Measurements from ENCODE around the gene PRKCA.

Gene PRKCA

DNA sequence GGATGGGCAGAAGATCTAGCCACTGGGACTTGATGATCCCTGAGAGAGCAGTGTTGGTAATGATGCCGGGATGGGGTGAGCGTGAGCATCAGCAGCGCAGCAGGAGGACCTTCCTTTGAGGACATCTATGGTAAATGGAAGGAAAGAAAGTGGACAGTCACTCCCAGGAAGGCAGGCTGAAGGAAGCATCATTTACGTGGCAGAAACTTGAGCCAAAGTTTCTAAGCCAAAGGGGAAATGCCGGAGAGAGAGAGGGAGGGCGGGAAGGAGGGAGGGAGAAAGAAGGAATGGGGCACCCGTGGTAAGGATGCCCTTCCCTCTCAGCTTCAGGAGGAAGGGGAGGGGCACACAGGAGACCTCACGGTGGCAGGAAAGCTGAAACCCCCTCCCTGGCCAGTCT is 446.2 kb downstream of the PRKCA start:
- in situ Hi-C loops (cut with HindIII; ENCODE audit: low pct_ligation_motif_present, low sequenced_read_pairs), result no loop called here
- no peak overlapping the region for H3K27ac ChIP-seq
- H3K36me3 ChIP-seq (replicated peaks), result peaks cover 3% of the 10 kb centered on the region
- H3K4me3 ChIP-seq (ENCODE audit: low read depth, low read length), result no peak overlapping the region
- no peak for DNase-seq
- TF ChIP-seq, protein P1, sequence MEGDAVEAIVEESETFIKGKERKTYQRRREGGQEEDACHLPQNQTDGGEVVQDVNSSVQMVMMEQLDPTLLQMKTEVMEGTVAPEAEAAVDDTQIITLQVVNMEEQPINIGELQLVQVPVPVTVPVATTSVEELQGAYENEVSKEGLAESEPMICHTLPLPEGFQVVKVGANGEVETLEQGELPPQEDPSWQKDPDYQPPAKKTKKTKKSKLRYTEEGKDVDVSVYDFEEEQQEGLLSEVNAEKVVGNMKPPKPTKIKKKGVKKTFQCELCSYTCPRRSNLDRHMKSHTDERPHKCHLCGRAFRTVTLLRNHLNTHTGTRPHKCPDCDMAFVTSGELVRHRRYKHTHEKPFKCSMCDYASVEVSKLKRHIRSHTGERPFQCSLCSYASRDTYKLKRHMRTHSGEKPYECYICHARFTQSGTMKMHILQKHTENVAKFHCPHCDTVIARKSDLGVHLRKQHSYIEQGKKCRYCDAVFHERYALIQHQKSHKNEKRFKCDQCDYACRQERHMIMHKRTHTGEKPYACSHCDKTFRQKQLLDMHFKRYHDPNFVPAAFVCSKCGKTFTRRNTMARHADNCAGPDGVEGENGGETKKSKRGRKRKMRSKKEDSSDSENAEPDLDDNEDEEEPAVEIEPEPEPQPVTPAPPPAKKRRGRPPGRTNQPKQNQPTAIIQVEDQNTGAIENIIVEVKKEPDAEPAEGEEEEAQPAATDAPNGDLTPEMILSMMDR (IDR thresholded peaks at IDR 0.05; ENCODE audit: low read depth, low read length, missing control alignments), result no peak
- H3K27me3 ChIP-seq (replicated peaks), result no peaks in the 10 kb centered on the region

DNA sequence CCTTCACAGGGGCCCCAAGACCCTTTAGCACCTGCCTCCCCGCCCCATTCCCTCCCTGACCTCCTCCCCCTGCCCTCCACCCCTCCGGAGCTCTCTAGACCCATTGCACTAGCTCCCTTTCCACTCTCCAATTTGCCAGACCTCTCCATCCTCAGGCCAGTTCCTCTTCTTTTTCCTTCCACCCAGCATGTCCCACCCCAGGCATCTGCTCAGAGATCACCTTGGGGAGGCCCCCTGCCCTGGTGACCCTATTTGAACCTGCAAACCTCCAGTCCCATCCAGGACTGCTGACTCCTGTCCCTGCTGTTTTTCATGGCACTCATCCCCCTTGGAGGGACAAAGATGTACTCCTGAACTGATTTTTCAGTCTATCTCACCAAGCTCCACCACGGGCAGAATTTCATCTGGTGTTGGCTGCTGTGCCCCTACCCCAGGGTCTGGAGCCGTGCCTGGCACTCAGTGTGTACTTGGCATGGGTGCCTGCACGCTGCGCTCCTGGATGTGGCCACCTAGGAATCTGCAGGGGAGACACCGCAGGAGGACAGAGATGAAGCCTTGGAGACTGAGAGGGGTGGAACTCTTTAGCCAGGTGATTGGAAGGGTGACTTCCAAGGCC is 446.9 kb downstream of the PRKCA start:
- Histone ChIP-seq H3K36me3 (replicated peaks) (peaks cover 3% of the 10 kb centered on the region), H3K4me3 (ENCODE audit: low read depth, low read length) (no peak overlapping the region), H3K27ac (no peak overlapping the region), H3K27me3 (replicated peaks) (no peaks in the 10 kb centered on the region)
- in situ Hi-C loops (cut with HindIII; ENCODE audit: low pct_ligation_motif_present, low sequenced_read_pairs), result no loop called here
- TF ChIP-seq, protein P1 (IDR thresholded peaks at IDR 0.05; ENCODE audit: low read depth, low read length, missing control alignments), result no peak
- no peak for DNase-seq

DNA sequence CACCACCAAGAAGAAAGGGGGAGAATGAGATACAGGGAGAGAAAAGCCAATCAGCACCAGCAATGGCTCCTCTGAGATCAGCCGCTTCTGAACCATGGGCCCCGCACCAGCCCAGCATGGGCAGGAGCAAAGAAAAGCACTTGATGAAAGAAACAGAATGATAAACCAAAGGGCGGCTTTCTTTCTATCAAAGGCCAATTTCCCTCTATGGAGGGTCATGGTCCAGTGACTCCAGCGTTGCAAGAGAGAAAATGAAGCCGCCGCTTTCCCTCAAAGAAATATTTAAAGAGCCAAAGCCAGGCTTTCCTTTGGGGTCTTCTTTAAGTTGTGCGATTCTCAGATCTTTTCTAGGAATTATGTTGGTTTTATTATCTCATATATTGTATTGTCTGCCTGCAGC is 447.7 kb downstream of the PRKCA start:
- H3K36me3 ChIP-seq (replicated peaks), result peaks cover 3% of the 10 kb centered on the region
- H3K27me3 ChIP-seq (replicated peaks), result no peaks in the 10 kb centered on the region
- no peak overlapping the region for H3K4me3 ChIP-seq (ENCODE audit: low read depth, low read length)
- no peak for DNase-seq
- no peak overlapping the region for H3K27ac ChIP-seq
- TF ChIP-seq, protein P1 (IDR thresholded peaks at IDR 0.05; ENCODE audit: low read depth, low read length, missing control alignments), result no peak
- in situ Hi-C loops (cut with HindIII; ENCODE audit: low pct_ligation_motif_present, low sequenced_read_pairs), result no loop called here

DNA sequence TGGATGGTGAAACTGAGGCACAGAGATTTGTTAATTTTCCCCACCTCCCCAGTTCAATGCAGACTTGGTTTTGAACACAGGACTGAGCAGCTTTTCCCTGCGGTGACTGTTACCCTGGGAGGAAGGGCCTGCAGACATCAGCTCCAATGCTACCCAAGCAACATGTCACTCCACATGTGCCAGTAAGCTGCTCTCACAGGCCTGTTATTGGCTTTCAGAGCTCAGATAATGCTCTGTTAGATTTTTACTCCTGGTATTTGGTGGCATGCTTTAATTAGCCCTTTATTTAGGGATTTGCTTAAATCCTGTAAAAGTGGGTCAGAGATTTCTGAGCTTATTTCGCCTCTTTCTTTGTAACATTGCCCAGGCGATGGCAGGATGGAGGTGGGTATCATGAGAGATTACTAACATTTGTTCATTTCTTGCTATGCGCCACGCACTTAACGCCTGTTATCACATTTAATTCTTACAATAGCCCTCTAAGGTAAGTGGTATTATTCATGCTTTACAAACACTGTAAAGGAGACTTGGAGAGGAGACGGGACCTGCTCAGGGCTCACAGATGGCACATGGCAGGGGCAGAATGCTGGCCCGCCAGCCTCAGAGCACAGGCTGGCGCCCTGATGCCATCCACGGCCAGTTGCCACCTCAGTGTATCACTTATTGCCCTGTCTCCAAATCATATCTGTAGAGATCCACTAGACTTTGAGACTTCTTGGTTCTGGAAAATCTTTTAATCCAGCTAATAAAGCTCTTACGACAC is 448.5 kb downstream of the PRKCA start:
- TF ChIP-seq, protein P1 (IDR thresholded peaks at IDR 0.05; ENCODE audit: low read depth, low read length, missing control alignments), result no peak
- in situ Hi-C loops (cut with HindIII; ENCODE audit: low pct_ligation_motif_present, low sequenced_read_pairs), result no loop called here
- H3K27ac ChIP-seq, result no peak overlapping the region
- DNase-seq, result no peak
- peaks cover 3% of the 10 kb centered on the region for H3K36me3 ChIP-seq (replicated peaks)
- H3K4me3 ChIP-seq (ENCODE audit: low read depth, low read length), result no peak overlapping the region
- no peaks in the 10 kb centered on the region for H3K27me3 ChIP-seq (replicated peaks)

DNA sequence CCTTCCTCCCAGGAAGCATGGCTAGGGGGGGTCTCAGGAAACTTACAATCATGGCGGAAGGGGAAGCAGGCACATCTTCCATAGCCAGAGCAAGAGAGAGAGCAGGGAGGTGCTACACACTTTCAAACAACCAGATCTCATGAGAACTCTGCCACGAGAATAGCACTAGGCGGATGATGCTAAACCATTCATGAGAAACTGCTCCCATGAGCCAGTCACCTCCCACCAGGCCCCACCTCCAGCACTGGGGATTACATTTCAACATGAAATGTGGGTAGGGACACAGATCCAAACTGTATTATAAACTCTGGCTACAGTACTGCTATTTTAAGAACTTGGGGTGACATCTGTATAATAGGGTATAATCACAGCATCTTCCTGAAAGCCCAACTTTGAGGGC is 449.4 kb downstream of the PRKCA start:
- no peaks in the 10 kb centered on the region for H3K27me3 ChIP-seq (replicated peaks)
- peaks cover 3% of the 10 kb centered on the region for H3K36me3 ChIP-seq (replicated peaks)
- TF ChIP-seq, protein P1 (IDR thresholded peaks at IDR 0.05; ENCODE audit: low read depth, low read length, missing control alignments), result no peak
- H3K4me3 ChIP-seq (ENCODE audit: low read depth, low read length), result no peak overlapping the region
- H3K27ac ChIP-seq, result no peak overlapping the region
- in situ Hi-C loops (cut with HindIII; ENCODE audit: low pct_ligation_motif_present, low sequenced_read_pairs), result no loop called here
- no peak for DNase-seq

Data from brain microvascular endothelial cell (primary cell).